HCEC 1CT (cell line): ENCODE results near the gene PDK2.

Source experiments
- DNase-seq: peaks from one replicate; pipeline ENCODE4 v3.0.0-alpha.2; 2017

The PDK2 gene

DNA sequence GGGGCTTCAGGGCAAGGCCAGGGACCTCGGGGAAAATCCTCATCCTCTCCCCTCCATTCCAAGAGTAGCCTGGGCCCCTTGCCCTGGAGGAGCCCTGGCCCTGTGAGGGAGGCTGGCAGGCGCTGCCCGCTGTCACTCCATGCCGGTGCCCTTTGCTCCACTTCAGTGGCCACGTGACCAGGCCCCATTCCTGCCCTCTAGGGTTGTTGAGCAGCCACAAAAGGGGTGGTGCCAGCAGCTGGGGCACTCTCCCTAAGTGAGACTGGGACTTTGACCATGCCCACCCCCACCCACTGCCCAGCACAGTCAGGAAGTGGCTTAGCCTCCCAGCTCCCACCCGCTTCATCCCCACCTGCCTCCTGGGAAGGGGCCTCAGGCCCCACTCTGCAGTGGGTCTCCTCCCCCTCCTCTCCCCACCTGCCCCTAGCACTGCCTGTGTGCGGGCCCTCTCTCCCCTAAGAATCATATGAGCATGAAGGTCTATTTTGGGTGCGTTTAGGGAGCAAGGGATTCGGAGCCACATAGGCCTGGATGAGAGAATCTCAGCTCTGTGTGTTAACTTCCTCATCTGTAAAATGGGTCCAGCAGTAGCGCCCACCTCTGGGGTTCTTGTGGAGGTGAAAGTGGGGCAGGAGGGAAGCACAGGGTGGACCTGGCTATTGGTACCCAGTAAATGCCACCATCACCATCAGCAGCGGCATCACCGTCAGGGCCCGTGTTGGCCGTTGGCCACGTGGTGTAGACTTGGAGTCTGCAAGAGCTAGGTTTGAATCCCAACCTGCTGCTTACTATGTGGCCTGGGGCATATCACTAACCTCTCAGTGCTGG lies 7.2 kb downstream of the PDK2 start:
- DNase-seq: no peak

DNA sequence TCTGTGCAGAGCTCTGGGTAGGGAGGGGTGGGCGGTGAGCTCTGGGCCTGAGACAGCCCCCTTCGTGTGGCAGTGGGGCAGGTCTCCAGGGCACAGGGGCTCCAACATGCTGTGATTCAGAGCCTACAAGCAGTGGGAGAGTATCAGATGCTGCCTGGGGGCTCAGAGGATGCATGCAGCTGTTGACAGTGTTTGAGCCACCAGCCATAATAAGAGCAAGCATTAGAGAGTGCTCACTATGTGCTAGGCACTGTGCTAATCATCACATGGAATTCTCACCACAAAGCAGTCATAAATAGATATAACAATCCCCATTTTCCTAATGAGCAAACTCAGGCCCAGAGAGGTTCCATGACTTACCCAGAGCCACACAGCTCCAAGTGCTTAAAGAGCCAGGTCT lies 8.1 kb downstream of the PDK2 start:
- no peak for DNase-seq

DNA sequence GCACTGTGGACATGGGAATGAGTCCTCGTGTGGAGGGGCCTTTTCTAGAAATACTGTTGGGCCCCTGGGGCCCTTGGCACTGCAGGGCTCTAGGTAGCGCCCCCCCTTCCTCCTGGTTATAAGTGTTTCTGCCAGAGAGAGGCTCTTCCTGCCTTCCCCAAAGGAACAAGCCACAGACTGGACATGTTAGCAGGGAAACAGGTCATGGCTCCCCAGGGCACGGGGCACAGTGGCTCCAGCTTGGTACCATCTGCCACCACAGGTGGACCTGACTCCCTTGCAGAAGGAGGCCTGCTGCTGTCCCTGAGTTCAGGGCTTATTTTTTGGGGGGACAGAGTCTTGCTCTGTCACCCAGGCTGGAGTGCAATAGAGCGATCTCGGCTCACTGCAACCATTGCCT lies 8.8 kb downstream of the PDK2 start:
- no peak for DNase-seq

DNA sequence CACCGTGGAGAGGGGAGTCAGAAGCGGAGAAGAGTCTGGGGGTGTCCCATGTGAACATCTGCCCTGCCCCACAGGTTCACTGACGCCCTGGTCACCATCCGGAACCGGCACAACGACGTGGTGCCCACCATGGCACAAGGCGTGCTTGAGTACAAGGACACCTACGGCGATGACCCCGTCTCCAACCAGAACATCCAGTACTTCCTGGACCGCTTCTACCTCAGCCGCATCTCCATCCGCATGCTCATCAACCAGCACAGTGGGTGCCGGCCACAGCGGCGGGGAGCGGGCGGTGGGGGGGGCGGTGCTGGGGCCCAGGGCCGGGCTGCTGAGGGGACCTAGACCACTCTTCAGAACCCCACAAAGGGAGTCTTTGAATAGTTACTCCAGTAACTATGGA lies 10.7 kb downstream of the PDK2 start:
- no peak for DNase-seq

DNA sequence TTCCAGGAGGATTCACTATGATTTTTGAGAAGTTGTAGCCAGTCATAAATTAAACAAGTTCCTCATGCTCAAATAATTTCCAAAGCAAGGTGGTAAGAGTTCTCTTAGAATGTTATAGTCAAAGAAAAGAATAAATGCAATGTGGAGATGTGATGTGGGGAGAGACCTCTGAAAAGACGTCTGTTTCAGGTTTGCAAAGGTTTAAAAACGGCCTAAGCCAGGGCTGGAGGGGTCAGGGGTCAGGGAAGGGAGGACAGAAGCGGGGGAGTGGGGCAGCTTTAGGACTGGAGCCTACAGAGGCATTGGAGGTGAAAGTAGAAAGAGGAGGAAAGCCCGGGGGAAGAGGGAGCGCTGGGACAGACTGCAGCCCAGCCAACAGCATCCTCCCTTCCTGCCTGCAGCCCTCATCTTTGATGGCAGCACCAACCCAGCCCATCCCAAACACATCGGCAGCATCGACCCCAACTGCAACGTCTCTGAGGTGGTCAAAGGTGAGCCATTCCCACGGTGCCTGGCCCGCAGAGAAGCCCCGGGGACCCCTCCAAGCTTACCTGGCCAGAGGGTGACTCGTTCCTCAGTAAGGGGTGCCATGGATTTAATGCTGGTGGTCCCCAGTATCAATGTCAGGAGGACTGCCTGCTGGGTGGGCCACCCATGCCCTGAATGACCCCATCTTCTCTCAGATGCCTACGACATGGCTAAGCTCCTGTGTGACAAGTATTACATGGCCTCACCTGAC lies 11.4 kb downstream of the PDK2 start:
- DNase-seq: no peak

DNA sequence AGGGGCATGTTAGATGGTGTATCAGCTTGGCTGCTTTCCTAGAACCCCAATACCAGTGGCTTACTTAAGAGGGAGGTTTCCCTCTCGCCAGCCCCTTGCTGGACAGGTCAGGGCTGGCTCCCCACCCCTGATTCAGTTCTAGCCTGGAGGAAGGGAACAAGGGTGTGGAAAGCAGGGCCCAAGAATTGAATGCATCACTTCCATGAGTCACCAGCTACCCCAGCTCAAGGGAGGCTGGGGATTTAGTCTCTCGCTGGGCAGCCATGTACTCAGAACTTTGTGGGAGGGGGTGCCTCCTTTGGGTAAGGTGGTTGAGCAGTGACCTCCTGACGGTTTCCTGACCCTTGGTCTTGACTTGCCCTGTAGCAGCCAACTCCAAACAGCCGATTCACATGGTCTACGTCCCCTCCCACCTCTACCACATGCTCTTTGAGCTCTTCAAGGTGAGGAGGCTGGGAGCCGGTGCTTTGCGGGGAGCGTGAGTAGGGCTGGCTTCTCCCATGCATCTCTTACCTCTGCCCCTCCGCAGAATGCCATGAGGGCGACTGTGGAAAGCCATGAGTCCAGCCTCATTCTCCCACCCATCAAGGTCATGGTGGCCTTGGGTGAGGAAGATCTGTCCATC lies 12.8 kb downstream of the PDK2 start:
- peak; percentile 62 for DNase-seq

DNA sequence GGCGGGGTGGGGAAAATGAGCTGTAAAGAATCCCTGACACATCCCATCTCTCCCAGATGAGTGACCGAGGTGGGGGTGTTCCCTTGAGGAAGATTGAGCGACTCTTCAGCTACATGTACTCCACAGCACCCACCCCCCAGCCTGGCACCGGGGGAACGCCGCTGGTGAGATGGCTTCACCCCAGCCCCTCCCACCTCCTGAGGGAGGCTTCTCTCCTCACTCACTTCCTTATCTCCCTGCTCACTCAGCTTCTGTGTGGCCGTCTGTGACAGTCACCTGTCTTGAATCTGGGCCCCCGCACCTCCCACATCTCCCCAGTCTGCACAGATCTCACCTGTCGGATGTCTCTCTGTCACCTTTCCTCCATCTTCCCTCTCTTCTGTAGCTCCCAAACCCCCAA lies 13.4 kb downstream of the PDK2 start:
- no peak for DNase-seq

DNA sequence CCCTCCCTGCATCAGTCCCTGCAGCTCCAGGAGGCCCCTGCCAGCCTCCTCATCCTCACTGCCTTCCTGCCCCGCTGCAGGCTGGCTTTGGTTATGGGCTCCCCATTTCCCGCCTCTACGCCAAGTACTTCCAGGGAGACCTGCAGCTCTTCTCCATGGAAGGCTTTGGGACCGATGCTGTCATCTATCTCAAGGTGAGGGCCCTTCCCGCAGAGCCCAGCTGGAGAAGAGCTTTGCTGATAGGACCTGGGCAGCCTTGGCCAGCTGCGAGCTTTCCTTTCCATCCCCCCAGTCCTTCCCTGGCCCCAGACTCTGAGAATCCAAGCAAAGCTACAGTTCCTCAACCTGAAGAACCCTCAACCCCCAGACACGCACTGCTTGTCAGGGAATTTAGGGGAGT lies 14.1 kb downstream of the PDK2 start:
- no peak for DNase-seq

DNA sequence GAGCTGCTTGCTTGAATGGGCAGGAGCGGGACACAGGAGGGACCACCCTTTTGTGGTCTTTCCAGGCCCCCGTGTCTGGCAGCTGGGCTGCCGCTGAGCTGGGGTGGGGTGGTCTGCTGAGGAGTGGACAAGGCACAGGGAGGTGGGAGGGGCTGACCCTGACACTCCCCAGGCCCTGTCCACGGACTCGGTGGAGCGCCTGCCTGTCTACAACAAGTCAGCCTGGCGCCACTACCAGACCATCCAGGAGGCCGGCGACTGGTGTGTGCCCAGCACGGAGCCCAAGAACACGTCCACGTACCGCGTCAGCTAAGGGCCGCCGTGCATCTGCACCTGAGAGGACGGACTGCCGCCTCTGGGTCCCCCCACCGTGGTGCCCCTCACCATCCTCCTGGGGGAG lies 14.6 kb downstream of the PDK2 start:
- DNase-seq: no peak

DNA sequence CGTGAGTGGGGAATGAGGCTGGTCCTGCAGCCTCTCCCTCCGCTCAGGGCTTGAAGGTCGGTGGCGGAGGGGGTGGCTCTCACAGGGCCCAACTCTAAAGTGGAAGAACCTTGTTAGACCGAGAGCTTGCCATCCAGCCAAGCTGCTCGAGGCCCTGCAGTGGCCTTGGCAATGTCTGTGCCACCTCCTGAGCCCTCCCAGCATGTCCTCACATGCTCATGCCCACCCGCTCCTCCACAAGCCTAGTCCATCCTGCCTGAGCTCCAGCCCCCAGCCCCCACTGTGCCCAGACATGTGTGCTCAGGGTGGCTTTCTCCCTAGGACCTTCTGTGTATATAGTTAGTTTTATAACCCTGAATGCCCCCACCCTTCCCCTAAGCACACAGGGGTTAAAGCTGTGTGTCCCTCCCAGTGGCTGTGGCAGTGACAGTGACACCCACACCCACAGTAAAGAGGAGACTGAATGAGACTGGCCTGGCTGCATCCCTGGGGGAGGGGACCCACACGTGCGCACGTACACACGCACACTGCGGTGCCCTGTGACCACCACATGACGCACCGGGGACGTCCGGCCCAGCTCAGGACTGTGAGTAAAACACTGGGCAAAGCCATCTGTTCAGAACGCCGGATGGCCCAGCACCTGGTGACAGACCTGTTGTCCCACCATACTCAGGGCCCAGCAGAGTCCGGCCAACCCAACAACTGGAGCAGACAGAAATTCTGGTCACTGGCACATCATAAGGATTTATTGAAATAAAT lies 15.6 kb downstream of the PDK2 start:
- no peak for DNase-seq

DNA sequence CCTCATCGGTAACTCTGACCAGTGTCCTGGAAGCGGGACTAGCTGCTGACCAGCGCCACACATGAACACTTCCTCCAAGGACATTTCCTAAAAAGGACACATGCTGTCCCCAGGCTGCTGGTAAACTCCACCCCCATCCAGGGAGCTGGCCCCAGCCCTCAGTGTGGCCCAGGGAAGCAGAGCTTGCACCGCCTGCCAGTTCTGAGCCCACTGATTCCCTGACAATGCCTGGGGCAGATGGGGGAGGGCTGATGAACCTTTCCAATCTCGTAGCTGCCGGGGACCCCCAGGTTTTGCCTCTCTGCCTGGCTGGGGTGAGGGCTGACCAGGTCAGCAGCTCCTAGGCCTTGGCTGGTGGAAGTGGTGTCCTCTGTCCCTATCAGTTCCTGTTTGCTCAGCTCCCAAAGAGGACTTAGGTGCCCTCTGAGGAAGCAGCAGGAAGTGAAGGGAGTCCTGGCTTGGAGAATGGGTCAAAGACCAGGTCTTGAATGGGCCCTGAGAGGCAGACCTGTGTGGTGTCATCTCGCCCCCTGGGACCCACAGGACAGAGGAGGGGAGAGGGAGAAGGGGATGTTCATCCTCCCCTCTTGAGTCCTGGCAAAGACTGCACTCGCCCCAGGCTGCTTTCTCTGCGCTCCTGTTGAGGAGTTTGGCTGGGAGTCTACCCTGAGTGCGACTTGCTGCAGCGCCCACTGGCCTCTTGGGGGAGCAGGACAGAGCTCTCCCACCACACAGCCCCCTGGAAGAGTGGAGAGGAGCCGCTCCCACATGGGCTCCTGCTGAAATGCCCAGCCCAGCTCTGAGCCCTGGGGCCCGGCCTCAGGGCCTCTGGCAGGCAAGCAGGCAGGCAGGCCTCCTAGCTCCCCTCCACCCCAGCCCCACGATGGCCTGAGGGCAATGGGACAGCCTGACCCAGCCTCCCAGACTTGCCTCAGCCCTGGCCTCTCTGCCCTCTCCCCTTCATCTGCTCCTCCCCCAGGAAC lies 16.8 kb downstream of the PDK2 start:
- DNase-seq: no peak

DNA sequence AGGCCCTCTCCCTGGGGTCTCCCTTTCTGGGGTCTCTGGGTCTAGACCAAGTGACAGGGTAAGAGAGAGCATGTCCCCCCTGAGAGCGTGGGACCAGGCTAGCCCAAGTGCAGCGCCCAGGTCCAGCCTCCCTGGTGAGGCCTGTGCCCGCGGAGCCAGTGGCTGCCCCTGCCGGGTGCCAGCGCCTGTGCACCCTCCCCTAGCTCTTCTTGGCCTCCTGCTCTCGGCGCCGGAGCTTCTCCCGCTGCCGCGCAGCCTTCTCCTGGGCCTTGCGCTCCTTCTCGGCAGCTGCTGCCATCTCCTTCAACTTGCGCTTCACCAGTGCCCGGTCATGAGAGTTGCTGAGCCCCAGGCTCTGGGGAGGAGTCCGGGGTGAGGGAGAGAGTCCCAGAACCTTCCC lies 17.5 kb downstream of the PDK2 start:
- DNase-seq: no peak

DNA sequence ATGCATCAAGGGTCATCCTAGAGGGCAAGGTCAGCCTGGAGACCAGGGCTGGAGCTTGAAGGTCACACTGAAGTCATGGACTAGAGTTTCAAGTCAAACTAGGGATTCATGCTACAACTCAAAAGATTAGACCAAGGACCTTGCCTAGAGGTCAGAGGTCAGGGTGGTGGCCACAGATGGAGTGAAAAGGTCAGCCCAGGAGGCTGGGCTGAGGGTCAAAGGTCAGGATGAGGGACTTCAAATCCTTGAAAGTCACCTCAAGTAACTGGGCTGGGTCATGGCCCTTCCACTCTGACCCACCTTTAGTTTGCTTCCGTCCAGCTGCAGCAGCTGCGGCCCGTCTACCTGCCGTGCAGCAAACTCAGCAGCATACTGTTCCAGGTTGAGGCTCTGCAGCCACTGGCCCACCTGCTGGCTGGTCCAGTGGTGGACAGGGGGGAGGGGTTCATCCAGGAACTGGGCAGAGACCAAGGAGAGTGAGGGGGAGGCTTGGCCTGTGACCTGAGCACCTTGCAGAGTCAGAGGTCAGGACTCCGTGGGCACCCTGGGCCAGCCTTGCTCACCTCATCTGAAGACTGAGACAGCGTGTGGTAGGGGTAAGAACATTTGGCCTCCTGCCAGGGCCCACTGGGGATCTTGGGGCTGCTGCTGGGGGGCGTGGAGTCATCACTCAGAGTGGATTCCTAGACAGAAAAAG lies 18.6 kb downstream of the PDK2 start:
- DNase-seq: no peak

DNA sequence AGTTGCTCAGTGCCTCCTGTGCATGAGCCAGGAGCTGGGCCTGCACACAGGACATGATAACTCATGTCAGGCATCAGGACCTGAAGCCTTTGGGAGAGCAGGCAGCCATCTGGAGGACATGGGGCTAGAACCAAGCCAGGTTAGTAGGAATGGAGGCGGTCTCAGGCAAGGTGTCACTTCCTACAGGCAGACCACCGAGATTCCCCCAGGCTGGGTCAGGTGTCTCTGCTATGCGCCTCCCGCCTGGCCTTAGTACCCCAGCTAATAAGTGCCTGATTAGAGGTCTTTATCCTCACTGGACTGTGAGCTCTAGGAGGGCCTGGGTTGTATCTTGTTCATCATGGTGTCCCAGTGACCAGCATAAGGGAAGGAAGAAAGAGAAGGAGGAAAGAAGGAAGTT lies 19.2 kb downstream of the PDK2 start:
- DNase-seq: no peak

DNA sequence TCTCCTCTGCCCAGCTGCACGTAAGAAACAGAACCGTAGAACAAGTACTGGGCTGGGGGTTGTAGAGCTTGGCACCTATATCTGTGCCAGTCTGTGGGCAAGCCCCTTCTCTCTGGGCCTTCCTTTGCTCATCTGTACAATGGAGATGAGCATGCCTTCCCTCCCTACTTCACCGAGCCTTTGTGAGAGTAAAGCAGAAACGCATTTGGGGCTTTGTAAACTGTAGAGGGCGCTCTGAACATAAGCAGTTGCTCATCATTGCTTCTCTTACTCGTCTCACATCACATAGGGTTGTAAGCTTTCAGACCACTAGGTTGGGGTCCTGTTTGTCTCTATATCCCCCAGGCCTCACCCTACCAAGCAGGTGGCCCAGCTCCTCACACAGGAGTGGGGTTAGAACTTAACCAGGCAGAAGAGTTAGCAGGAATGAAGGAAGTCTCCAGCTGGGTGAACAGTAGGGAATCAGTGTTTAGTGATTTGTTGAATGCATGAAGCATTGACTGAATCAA lies 19.8 kb downstream of the PDK2 start:
- peak; percentile 58 for DNase-seq

DNA sequence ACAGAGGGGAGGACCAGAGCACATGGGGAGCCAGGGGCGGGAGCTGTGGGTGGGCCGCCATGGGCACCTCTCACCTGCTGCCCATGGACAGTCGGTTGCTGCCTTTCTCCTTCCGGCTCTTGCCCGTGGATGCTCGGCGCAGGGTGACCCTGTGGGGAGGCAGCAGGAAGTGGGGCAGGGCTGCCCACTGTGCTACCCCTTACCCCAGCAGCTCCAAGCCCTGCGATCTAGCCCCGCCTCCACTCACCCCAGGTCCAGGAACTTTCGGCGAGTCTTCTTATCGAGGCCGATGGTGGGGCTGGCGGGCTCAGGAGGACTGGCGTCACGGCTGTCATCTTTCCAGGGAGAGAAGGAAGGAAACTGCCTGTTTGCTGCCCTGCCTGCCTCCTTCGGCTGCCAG lies 20.6 kb downstream of the PDK2 start:
- DNase-seq: no peak

DNA sequence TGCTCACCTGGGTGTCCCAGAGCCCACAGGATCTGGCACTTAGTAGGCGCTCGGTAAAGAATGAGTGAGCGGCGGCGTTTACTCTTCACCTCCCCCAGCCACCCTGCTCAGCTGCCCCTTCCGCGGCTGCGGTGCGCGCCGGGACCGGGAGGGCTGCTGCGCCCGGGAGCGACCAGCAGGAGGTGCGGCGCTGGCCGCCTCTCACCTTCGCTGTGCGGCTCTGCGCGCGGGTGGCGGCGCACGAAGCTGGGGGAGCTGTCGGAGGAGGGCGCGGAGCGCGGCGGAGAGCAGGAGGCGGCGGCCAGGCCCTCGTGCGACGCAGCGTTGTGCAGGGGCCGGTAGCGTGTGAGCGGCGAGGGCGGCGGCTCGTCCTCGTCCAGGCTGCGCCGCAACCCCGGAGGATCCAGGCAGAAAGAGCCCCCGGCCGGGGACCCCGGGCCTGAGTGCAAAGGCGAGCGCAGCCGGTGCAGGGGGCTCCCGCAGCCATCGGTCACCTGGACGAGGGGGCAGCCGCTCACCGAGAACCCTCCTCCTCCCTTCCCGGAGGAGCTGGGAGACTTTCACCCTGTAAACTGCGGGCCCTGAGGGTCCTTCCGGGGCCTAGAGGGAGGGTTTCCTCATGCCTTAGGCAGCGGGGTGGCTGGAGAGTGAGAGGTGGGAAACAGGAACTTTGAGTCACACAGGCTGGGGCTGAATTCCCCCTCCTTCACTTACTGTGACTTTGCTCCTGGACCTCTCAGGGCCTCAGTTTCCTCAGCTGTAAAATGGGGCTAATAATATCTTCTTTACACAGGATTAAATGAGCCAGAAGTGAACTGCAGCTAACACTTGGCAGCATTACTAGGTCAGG lies 22.3 kb downstream of the PDK2 start:
- peak; percentile 16 for DNase-seq

DNA sequence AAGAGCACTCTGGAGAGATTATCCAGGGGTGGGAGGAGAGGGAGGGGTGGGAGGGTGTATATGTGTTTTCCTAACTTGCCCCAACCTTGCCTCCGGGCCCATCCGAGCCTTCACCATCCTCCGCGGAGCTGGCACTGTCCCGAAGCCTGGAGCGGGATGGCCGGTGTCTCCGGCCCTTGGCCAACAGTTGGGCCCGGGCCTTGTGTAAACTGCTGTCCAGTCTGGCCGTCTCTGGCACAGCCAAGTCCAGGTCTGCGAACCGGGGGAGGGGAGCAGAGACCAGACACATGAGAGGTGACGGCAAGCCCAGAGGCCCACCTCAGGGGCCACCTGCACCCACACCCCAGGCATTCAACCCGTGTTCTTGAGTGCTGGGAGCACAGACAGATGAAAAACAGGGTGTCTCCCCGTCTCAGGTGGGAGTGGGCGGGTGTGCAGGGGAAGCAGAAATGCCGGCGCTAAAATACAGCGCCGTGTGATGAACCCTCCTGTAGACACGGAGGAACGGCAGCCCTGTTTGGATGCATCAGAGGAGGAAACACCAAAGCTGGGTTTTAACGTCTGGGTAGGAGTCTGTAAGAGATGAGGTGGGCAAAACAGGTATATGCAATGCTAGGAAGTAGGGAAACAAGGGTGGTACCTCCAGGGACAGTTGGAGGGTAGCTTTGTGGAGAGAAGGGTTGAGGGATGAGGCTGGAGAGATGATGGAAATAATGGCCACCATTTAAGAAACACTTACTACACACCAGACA lies 23.1 kb downstream of the PDK2 start:
- DNase-seq: no peak

DNA sequence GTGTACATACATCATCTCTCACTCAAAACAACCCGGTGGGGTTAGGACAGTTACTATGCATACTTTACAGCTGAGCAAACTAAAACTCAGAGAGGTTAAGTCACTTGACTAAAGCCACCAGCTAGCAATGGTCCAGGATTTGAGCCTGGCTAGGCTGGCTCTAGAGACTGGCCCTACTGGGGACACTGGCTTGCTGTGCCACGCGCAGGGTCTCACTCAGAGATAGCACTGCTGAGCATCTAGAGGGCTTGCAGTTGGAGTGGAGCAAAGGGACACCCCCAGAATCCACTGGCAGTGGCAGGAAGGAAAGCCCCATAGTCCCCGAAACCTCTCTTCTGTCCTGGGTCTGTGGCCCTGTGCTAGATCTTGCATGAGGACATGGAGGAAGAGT lies 23.7 kb downstream of the PDK2 start:
- DNase-seq: no peak
